ENCODE results near the gene SHISAL2A. TPM values are rescaled to one million over a fixed set of nuclear protein-coding genes. Genes with fewer than 3 reads are reported as not detected.

SHISAL2A gene
- polyA plus RNA-seq, 4 donors: 1.2 to 2.4 (median 1.5) TPM

GRCh38 chr1:52615489-52616042 lies 17.4 kb upstream of the SHISAL2A start:
- DNase-seq (ENCODE audit: low read depth in 4 of 4, low spot score in 2 of 4): no peak

DNA sequence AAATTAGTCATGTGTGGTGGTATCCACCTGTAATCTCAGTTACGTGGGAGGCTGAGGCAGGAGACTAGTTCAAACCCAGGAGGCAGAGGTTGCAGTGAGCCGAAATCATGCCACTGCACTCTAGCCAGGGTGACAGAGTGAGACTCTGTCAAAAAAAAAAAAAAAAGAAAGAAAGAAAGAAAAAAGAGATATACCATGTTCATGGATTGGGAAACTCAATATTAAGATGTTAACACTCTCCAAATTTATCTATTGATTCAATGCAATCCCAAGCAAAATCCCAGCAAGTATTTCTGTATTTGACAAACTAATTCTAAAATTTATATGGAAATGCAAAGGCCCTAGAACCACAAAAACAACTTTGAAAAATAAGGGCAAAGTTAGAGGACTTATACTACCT lies 11.0 kb upstream of the SHISAL2A start:
- no peak for DNase-seq (ENCODE audit: low read depth in 4 of 4, low spot score in 2 of 4)

- DNase-seq (ENCODE audit: low read depth in 4 of 4, low spot score in 2 of 4): no peak
Observed at GRCh38 chr1:52623812-52624211, 9.2 kb upstream of the SHISAL2A start.

DNA sequence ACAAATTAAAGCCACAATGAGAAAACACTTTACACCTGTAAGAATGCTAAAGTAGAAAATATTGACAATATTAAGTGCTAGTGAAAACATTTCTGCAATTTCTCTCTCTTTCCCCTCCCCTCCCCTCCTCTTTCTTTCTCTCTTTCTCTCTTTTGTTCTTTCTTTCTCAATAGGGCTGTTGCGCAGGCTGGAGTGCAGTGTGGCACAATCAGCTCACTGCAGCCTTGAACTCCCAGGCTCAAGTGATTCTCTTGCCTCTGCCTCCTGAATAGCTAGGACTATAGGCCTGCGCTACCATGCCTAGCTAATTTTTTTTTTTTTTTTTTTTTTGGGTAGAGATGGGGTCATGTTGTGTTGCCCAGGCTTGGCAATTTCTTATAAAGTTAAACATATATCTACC lies 5.9 kb upstream of the SHISAL2A start:
- no peak for DNase-seq (ENCODE audit: low read depth in 4 of 4, low spot score in 2 of 4)

DNA sequence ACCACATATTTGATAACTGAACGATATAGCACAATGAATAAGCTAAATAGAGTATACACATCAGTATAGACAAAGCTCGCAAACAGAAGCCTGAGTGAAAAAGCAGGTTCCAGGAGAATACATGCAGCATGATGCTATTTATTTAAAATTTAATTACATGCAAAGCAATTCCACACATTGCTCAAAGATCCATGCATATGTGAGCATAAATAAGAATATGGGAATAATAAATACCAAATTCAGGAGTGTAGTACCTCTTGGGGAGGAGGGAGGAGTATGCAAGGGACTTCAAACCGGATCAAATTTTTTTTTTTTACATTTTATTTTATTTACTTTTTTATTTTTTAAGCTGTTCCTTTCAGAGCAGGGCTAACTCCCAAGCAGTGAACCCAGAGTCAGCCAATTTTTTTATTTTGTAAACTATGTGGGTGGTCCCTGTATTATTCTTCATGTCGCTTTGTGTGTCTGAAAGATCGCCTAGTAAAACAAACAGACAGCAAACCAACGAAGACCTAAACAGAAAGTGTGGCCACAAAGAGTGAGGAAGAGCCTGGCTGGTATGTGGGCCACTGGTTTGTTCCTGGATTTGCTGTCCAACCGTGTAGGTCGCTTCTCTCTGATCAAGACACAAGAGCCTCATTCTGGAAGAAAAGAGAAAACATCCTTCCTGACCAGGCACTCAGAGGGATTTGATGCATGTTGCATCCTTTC lies 4.2 kb upstream of the SHISAL2A start:
- DNase-seq (ENCODE audit: low read depth in 4 of 4, low spot score in 2 of 4): no peak

GRCh38 chr1:52629325-52629643 lies 3.7 kb upstream of the SHISAL2A start:
- peak in 2 of 4 donors; percentile 46 to 65 for DNase-seq (ENCODE audit: low read depth in 4 of 4, low spot score in 2 of 4)

DNA sequence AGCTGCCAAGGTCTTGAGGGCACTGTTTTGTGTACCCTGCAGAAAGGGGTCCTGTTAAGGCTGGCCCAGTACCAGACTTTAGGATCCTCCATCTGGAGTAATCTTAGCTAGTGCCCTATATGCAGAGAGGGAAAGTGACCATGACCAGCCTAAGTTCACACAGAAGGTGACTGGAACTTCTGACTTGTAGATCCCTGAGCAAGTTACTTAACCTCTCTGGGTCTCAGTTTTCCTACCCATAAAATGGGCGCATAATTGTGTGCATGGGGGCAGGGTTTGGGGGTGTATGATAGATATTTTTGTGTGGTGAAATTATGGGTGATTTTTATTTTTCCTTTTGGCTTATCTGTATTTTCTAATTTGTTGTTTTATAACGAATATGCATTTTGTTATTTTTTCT lies 3.3 kb upstream of the SHISAL2A start:
- no peak for DNase-seq (ENCODE audit: low read depth in 4 of 4, low spot score in 2 of 4)

DNA sequence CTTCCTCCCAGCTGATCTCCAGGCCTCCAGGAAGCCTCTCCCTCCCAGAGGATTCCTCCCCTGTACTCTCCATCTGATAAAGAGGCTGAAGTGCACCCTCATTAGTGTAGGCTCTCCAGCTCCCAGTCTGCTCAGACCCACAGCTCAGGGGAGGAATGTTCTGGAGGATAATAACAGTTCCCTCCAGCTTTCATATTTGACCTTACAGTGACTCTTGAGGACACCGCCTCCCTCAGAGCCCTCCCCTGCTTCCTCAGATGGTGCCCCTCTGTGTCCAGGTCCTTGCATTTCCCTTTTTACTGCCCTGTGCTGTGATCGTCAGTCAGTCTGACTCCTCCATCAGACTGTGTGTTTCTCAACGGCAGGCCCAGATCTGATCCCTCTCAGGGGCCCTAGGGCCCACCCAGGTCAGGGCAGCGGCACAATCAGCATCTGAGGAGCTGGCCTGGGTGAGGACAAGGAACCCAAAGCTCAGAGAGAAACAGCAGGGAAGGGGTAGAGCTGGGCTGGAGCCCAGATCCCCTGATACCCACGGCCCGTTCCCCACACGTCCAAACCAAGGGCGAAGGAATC lies 1.1 kb upstream of the SHISAL2A start:
- DNase-seq (ENCODE audit: low read depth in 4 of 4, low spot score in 2 of 4): no peak

DNA sequence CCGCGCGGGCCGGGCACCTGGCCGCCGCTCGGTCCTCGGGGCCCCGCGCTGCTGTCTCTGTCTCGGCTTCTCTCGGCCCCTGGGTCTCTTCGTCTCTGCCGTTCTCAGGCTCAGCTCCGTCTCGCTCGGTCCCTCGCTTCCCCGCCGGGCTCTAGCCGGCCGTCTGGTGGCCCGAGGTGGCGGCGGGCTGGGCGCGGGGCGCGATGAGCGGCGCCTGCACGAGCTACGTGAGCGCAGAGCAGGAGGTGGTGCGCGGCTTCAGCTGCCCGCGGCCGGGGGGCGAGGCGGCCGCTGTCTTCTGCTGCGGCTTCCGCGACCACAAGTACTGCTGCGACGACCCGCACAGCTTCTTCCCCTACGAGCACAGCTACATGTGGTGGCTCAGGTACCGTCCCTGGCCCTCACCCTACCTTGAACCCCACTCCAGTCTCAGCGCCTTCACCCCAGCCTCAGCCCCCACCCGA lies 355 bp downstream of the SHISAL2A start:
- peak in 1 of 4 donors; percentile 48 for DNase-seq (ENCODE audit: low read depth in 4 of 4, low spot score in 2 of 4)

GRCh38 chr1:52634111-52634510 lies 1.1 kb downstream of the SHISAL2A start:
- no peak for DNase-seq (ENCODE audit: low read depth in 4 of 4, low spot score in 2 of 4)

DNA sequence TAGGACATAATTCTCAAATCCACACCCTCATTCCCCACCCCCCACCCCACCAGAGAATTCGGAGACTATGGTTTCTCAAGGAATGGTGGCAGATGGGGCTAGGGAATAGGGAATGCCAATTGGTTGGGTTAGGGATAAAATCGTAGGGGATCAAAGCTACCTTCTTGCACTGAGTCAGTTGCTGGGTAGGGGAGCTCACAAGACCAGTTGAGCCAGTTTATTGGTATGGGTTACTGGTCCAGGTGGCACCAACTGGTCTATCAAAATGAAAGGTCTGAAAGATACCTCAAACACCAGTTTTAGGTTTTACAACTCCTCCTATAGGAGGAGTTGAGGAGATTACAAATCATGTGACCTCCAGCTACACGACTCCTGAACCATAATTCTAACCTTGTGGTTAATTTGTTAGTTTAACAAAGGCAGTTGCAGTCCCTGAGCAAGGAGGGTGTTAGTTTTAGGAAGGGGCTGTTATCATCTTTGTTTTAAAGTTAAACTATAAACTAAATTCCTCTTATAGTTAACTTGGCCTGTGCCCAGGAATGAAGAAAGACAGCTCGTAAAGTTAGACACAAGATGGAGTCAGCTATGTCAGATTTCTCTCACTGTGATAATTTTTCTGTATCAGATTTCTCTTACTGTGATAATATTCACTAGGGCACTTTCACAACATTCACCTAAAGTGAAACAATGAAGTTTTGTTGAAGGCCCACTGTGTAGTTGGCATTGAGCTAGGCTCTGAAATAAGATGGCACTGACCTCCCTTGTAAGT lies 2.5 kb downstream of the SHISAL2A start:
- no peak for DNase-seq (ENCODE audit: low read depth in 4 of 4, low spot score in 2 of 4)

GRCh38 chr1:52636721-52637695 lies 4.0 kb downstream of the SHISAL2A start:
- DNase-seq (ENCODE audit: low read depth in 4 of 4, low spot score in 2 of 4): no peak

GRCh38 chr1:52637946-52638345 lies 5.0 kb downstream of the SHISAL2A start:
- no peak for DNase-seq (ENCODE audit: low read depth in 4 of 4, low spot score in 2 of 4)

DNA sequence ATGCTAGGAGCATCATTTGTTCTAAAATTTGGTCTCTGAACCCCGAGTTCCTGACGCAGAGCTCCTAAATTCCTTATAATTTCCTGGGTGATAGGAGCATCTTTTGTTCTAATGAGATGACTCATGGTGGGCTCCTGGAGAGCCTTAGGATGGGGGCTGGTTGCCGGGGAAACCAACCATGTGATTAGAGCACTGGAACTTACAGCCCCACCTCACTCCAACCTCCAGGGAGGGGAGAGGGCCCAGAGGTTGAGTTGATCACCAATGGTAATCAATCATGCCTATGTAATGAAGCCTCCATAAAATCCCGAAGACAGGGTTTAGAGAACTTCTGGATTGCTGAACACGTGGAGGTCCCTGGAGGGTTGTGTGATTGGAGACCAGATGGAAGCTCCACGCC lies 7.7 kb downstream of the SHISAL2A start:
- DNase-seq (ENCODE audit: low read depth in 4 of 4, low spot score in 2 of 4): no peak

DNA sequence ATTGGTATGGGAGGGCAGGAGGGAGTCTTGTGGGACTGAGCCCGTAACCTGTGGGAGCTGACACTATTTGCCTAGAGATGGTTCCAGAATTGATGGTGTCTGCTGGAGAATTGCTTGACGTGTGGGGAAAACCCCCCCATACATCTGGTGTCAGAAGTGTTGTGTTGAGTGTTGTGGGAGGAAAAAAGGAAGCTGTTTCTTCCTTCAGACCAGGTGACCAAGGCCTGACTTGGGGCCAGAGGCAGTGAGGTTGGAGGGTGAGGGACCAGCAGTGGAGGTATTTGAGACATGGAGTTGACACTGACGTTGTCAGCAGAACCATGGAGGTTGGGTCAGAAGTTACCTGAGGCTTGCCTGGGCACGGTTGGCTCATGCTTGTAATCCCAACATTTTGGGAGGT lies 8.3 kb downstream of the SHISAL2A start:
- no peak for DNase-seq (ENCODE audit: low read depth in 4 of 4, low spot score in 2 of 4)

GRCh38 chr1:52645261-52645660 lies 12.3 kb downstream of the SHISAL2A start:
- DNase-seq (ENCODE audit: low read depth in 4 of 4, low spot score in 2 of 4): no peak

DNA sequence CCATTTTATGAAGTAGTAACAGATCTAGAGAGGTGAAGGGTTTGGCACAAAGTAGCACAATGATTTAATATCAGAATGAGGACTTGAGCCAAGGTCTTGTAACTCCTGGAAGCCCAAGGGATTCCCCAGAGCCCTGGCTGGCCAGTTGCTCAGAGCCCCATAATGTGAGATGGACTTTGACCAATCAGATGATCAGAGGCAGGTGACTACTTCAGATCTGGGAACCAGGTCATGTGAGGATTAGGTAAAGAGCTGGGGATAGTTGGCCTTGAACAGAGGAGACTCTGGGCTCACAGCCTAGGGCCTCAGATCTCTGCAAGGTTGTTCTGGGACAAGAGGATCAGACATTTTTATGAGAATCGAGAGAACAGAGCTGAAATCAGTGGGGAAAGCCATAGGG lies 18.9 kb downstream of the SHISAL2A start:
- no peak for DNase-seq (ENCODE audit: low read depth in 4 of 4, low spot score in 2 of 4)

- DNase-seq (ENCODE audit: low read depth in 4 of 4, low spot score in 2 of 4): no peak
Observed at GRCh38 chr1:52653207-52653849, 20.4 kb downstream of the SHISAL2A start.

- no peak for DNase-seq (ENCODE audit: low read depth in 4 of 4, low spot score in 2 of 4)
Observed at GRCh38 chr1:52654063-52654462, 21.1 kb downstream of the SHISAL2A start.

DNA sequence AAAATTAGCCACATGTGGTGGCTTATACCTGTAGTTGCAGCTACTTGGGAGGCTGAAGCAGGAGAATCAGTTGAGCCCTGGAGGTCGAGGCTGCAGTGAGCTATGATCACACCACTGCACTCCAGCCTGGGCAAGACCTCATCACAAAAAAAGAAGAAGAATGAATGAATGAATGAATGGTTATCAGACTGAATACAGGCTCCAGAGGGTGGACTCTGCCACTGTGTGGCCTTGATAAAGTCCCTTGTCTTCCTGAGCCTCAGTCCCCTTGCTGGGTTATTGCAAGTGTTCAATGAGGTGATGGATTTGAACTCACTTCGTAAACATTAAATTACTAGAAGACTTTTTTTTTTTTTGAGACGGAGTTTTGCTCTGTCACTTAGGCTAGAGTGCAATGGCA lies 24.7 kb downstream of the SHISAL2A start:
- DNase-seq (ENCODE audit: low read depth in 4 of 4, low spot score in 2 of 4): no peak
